CD14-positive monocyte (primary cell): ENCODE results near the gene HEBP1. TPM values are rescaled to one million over a fixed set of nuclear protein-coding genes. Genes with fewer than 3 reads are reported as not detected.

Experiments used
- DNase-seq, 3 donors: peaks; one replicate each; pipeline ENCODE4 v3.0.0-alpha.2; 2011 to 2022
- H2AFZ ChIP-seq: 2 replicates; pipeline ENCODE4 v1.6.0; 2012; ENCODE audit warnings: mild to moderate bottlenecking, low read depth, low read length, inconsistent platforms; ENCODE audit not compliant: insufficient read depth, poor library complexity, severe bottlenecking
- H3K27ac ChIP-seq, 2 donors: 1 replicate in 1 of 2; 2 replicates in 1 of 2; pipeline ENCODE4 v1.5.1; 2012 to 2013; ENCODE audit warnings: low read length in 2 of 2, control low read depth in 1 of 2, inconsistent platforms in 1 of 2, low read depth in 1 of 2, mild to moderate bottlenecking in 1 of 2
- H3K27me3 ChIP-seq, 2 donors: one replicate each; pipeline versions ENCODE4 v1.6.0 to v1.6.1; 2011 to 2013; ENCODE audit warnings: low read length in 2 of 2; ENCODE audit not compliant: control insufficient read depth in 2 of 2, insufficient read depth in 2 of 2
- H3K36me3 ChIP-seq, 2 donors: replicated peaks in 1 of 2; 1 replicate in 1 of 2; 2 replicates in 1 of 2; pipeline versions ENCODE4 v1.5.1 to v1.6.1; 2012 to 2013; ENCODE audit warnings: low read length in 2 of 2, control low read depth in 1 of 2, inconsistent platforms in 1 of 2, mild to moderate bottlenecking in 1 of 2; ENCODE audit not compliant: insufficient read depth in 2 of 2, control insufficient read depth in 1 of 2
- H3K4me1 ChIP-seq, 2 donors: 1 replicate in 1 of 2; 2 replicates in 1 of 2; pipeline versions ENCODE4 v1.5.1 to v1.6.1; 2012 to 2013; ENCODE audit warnings: low read length in 2 of 2, control low read depth in 1 of 2, inconsistent platforms in 1 of 2, mild to moderate bottlenecking in 1 of 2, moderate library complexity in 1 of 2; ENCODE audit not compliant: insufficient read depth in 2 of 2, control insufficient read depth in 1 of 2
- H3K4me2 ChIP-seq: replicated peaks from 2 replicates; pipeline ENCODE3; 2012; ENCODE audit warnings: low read length, moderate library complexity, mild to moderate bottlenecking; ENCODE audit not compliant: poor library complexity, severe bottlenecking; ENCODE audit errors: extremely low read depth
- H3K4me3 ChIP-seq, 3 experiments: fragments of 200-600 bp in 1 of 3; sonication (generic) in 1 of 3; replicated peaks in 1 of 3; 1 replicate in 2 of 3; 2 replicates in 1 of 3; pipeline ENCODE4 v1.5.1; 2011 to 2013; ENCODE audit warnings: low read length in 3 of 3, mild to moderate bottlenecking in 3 of 3, control low read depth in 2 of 3, low read depth in 2 of 3, inconsistent platforms in 1 of 3, moderate library complexity in 1 of 3
- H3K79me2 ChIP-seq: 2 replicates; pipeline ENCODE4 v1.6.0; 2012; ENCODE audit warnings: mild to moderate bottlenecking, control low read depth, inconsistent platforms, low read length, moderate library complexity; ENCODE audit not compliant: insufficient read depth
- H3K9ac ChIP-seq: 2 replicates; pipeline ENCODE4 v1.6.0; 2017; ENCODE audit warnings: low read length, mild to moderate bottlenecking; ENCODE audit not compliant: insufficient read depth, poor library complexity, severe bottlenecking
- H3K9me3 ChIP-seq, 2 donors: replicated peaks in 1 of 2; 1 replicate in 1 of 2; 2 replicates in 1 of 2; pipeline versions ENCODE4 v1.5.1 to v1.6.1; 2012 to 2013; ENCODE audit warnings: low read length in 2 of 2, control low read depth in 1 of 2; ENCODE audit not compliant: control insufficient read depth in 1 of 2, insufficient read depth in 1 of 2
- H4K20me1 ChIP-seq: 2 replicates; pipeline ENCODE4 v1.6.0; 2012; ENCODE audit warnings: mild to moderate bottlenecking, low read length, control low read depth, moderate library complexity; ENCODE audit not compliant: insufficient read depth
- H3K27ac Mint-ChIP-seq, 7 donors: one replicate each; pipeline ENCODE4 v1.8.0; 2020; ENCODE audit warnings: mild to moderate bottlenecking in 7 of 7, mixed read lengths in 7 of 7, moderate library complexity in 6 of 7, inconsistent platforms in 2 of 7
- H3K27me3 Mint-ChIP-seq, 3 donors: one replicate each; pipeline ENCODE4 v1.8.0; 2021 to 2022; ENCODE audit warnings: low read depth in 3 of 3, mild to moderate bottlenecking in 3 of 3, mixed read lengths in 3 of 3, moderate library complexity in 3 of 3, inconsistent platforms in 1 of 3
- H3K36me3 Mint-ChIP-seq, 2 donors: one replicate each; pipeline ENCODE4 v1.8.0; 2020; ENCODE audit warnings: mixed read lengths in 2 of 2, inconsistent platforms in 1 of 2, mild to moderate bottlenecking in 1 of 2
- H3K4me1 Mint-ChIP-seq: one replicate; pipeline ENCODE4 v1.8.0; 2020; ENCODE audit warnings: mild to moderate bottlenecking, mixed read lengths
- H3K4me3 Mint-ChIP-seq, 2 donors: one replicate each; pipeline ENCODE4 v1.8.0; 2020; ENCODE audit warnings: mild to moderate bottlenecking in 2 of 2, mixed read lengths in 2 of 2, moderate library complexity in 1 of 2
- H3K9me3 Mint-ChIP-seq, 7 donors: one replicate each; pipeline ENCODE4 v1.8.0; 2020 to 2022; ENCODE audit warnings: mixed read lengths in 7 of 7, mild to moderate bottlenecking in 6 of 7, moderate library complexity in 6 of 7, inconsistent platforms in 2 of 7
- CTCF ChIP-seq: fragments of 200-600 bp; IDR thresholded peaks from one replicate; pipeline ENCODE4 v1.8.0; 2022; ENCODE audit warnings: antibody characterized with exemption, mild to moderate bottlenecking
- WGBS: methylation state at CpG from one replicate; pipeline ENCODE4 v1.1.5; 2013; ENCODE audit warnings: missing lambda C conversion rate; ENCODE audit not compliant: insufficient coverage; 5-methylcytosine and 5-hydroxymethylcytosine counted together
- intact Hi-C, 2 donors: fragments of 100-400 bp; cut with micrococcal nuclease; formaldehyde crosslinking; loops; one replicate each; pipeline versions ENCODE4 v1.15.0 to v1.15.1; 2023
- polyA plus RNA-seq, 3 donors: library from polyadenylated mRNA; depleted of rRNA in 1 of 3; unstranded in 2 of 3; stranded (reverse) in 1 of 3; fragments of 300-500 nt in 2 of 3; fragments of >200 nt in 1 of 3; fragmentation: Illumina TruSeq in 2 of 3; gene quantifications; 1 replicate in 2 of 3; 2 replicates in 1 of 3; pipeline ENCODE4 v1.2.3, GENCODE V29; 2012 to 2021

HEBP1 gene
- polyA plus RNA-seq, 3 donors, result 33.4 to 89.3 (median 71.3) TPM

GRCh38 chr12:12945591-12945990 is 54.5 kb downstream of the HEBP1 start:
- no peaks in the 10 kb centered on the region for H3K9me3 Mint-ChIP-seq
- Histone ChIP-seq H3K4me1 (no peaks in the 10 kb centered on the region), H4K20me1 (no peaks in the 10 kb centered on the region), H3K4me2 (no peak overlapping the region), H3K27ac (no peak overlapping the region), H2AFZ (no peak overlapping the region), H3K9me3 (no peaks in the 10 kb centered on the region), H3K9ac (no peak overlapping the region), H3K27me3 (no peaks in the 10 kb centered on the region), H3K79me2 (no peaks in the 10 kb centered on the region), H3K36me3 (no peaks in the 10 kb centered on the region), H3K4me3 (no peak overlapping the region)
- no peak overlapping the region for H3K4me3 Mint-ChIP-seq
- H3K27me3 Mint-ChIP-seq, result peaks cover 0 to 8% (median 5%) of the 10 kb centered on the region in 3 donors
- TF ChIP-seq CTCF, result no peak
- no peaks in the 10 kb centered on the region for H3K4me1 Mint-ChIP-seq
- no peak for DNase-seq
- H3K36me3 Mint-ChIP-seq, result no peaks in the 10 kb centered on the region
- intact Hi-C loops, result no loop called here
- no peak overlapping the region for H3K27ac Mint-ChIP-seq

DNA sequence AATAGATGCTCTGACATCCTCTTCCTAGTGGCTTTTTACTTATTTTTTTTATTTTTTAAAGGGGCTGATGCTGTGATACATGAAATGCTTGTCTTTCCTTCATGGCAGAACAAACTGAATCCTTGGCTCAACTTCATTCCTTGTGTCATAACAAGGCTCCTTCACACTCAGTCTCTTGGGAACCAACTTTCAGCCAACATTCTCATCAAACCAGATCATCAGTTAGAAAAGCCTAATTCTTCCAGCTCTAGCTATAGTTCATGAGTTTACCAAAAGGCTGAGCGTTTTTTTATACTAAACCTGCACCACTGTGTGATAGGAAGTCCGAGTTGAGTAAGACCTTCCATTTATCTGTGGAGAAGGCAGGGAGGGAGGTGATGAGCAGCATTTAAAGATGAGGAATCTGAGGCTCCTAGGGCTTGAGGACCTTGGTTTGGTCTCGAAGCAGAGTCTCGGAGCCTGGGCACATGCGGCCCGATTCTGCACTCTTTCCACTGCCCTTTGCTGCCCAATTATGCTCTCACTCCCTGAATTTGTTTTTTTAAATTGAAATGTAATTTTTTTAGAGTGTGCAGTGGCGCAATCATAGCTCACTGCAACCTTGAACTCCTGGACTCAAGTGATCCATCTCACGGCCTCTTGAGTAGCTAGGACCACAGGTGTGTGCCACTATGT is 56.3 kb downstream of the HEBP1 start:
- WGBS, result 91% methylated on average over 3 of the region's 8 CpGs

More for the DNA sequence above, 56.3 kb downstream of the HEBP1 start:
- H2AFZ ChIP-seq, result no peak overlapping the region
- no peak overlapping the region for H3K27ac Mint-ChIP-seq
- no peaks in the 10 kb centered on the region for H3K9me3 Mint-ChIP-seq
- H3K27ac ChIP-seq, result no peak overlapping the region
- intact Hi-C loops, result no loop called here
- no peaks in the 10 kb centered on the region for H3K36me3 Mint-ChIP-seq
- H3K4me3 Mint-ChIP-seq, result no peak overlapping the region
- H3K4me2 ChIP-seq, result no peak overlapping the region
- TF ChIP-seq CTCF, result no peak
- H4K20me1 ChIP-seq, result no peaks in the 10 kb centered on the region
- no peaks in the 10 kb centered on the region for H3K27me3 ChIP-seq
- H3K4me3 ChIP-seq, result no peak overlapping the region
- H3K4me1 ChIP-seq, result no peaks in the 10 kb centered on the region
- no peak for DNase-seq
- no peaks in the 10 kb centered on the region for H3K4me1 Mint-ChIP-seq
- no peaks in the 10 kb centered on the region for H3K36me3 ChIP-seq
- H3K79me2 ChIP-seq, result no peaks in the 10 kb centered on the region
- no peak overlapping the region for H3K9ac ChIP-seq
- H3K27me3 Mint-ChIP-seq, result peaks cover 0 to 6% (median 5%) of the 10 kb centered on the region in 3 donors
- no peaks in the 10 kb centered on the region for H3K9me3 ChIP-seq
